MM.1S (cell line): ENCODE measurements around the gene SALL4.

Source experiments
- DNase-seq: peaks from one replicate; pipeline ENCODE4 v3.0.0-alpha.2; 2015
- H2AFZ ChIP-seq: fragments of 300-600 bp; sonication (generic); 2 replicates; pipeline ENCODE4 v1.6.0; 2016; ENCODE audit warnings: antibody characterized with exemption, low read length
- H3F3A ChIP-seq: fragments of 300-600 bp; sonication (generic); 2 replicates; pipeline ENCODE4 v1.6.1; 2016; ENCODE audit warnings: mild to moderate bottlenecking, antibody characterized with exemption, low read length, moderate library complexity, mixed read lengths; ENCODE audit not compliant: insufficient read depth
- H3K27ac ChIP-seq: fragments of 300-600 bp; sonication (generic); 2 replicates; pipeline ENCODE4 v1.5.1; 2016; ENCODE audit warnings: mild to moderate bottlenecking, low read length
- H3K27me3 ChIP-seq: fragments of 300-600 bp; sonication (generic); replicated peaks from 2 replicates; pipeline ENCODE4 v1.6.0; 2016; ENCODE audit warnings: low read length; ENCODE audit not compliant: insufficient read depth
- H3K36me3 ChIP-seq: fragments of 300-600 bp; sonication (generic); replicated peaks from 2 replicates; pipeline ENCODE4 v1.6.1; 2016; ENCODE audit warnings: mild to moderate bottlenecking, low read length, mixed read lengths; ENCODE audit not compliant: insufficient read depth
- H3K4me1 ChIP-seq: fragments of 300-600 bp; sonication (generic); 2 replicates; pipeline ENCODE4 v1.6.1; 2016; ENCODE audit warnings: low read length, mixed read lengths
- H3K4me2 ChIP-seq: fragments of 300-600 bp; sonication (generic); 2 replicates; pipeline ENCODE4 v1.6.0; 2016; ENCODE audit warnings: low read depth, low read length
- H3K4me3 ChIP-seq: fragments of 300-600 bp; sonication (generic); 2 replicates; pipeline ENCODE4 v1.5.1; 2016; ENCODE audit warnings: low read length, mixed read lengths
- H3K79me2 ChIP-seq: fragments of 300-600 bp; sonication (generic); 2 replicates; pipeline ENCODE4 v1.6.1; 2016; ENCODE audit warnings: mixed run types, low read length, mixed read lengths
- H3K9ac ChIP-seq: fragments of 300-600 bp; sonication (generic); 2 replicates; pipeline ENCODE4 v1.6.1; 2016; ENCODE audit warnings: low read length, mixed read lengths
- H3K9me2 ChIP-seq: fragments of 300-600 bp; sonication (generic); replicated peaks from 2 replicates; pipeline ENCODE4 v1.6.1; 2016; ENCODE audit warnings: mild to moderate bottlenecking, low read length, mixed read lengths; ENCODE audit not compliant: insufficient read depth
- H3K9me3 ChIP-seq: fragments of 300-600 bp; sonication (generic); replicated peaks from 2 replicates; pipeline ENCODE4 v1.6.1; 2016; ENCODE audit warnings: mild to moderate bottlenecking, low read length, mixed read lengths; ENCODE audit not compliant: insufficient read depth
- H4K20me1 ChIP-seq: fragments of 300-600 bp; sonication (generic); 2 replicates; pipeline ENCODE4 v1.6.1; 2016; ENCODE audit warnings: mild to moderate bottlenecking, low read length, moderate library complexity, mixed read lengths; ENCODE audit not compliant: insufficient read depth
- CTCF ChIP-seq: fragments of 300-600 bp; sonication (generic); IDR thresholded peaks from 2 replicates; pipeline ENCODE4 v1.5.1; 2016; ENCODE audit warnings: antibody characterized with exemption, low read length, mixed read lengths
- EZH2 ChIP-seq: fragments of 300-600 bp; sonication (generic); optimal IDR thresholded peaks from 2 replicates; pipeline ENCODE3; 2017; ENCODE audit warnings: low read depth, mild to moderate bottlenecking, antibody characterized with exemption, low read length, mixed read lengths
- EZH2phosphoT487 ChIP-seq: fragments of 300-600 bp; sonication (generic); IDR thresholded peaks from 2 replicates; pipeline ENCODE4 v1.6.1; 2018; ENCODE audit warnings: antibody characterized with exemption, low read length

SALL4 gene

GRCh38 chr20:51736947-51737346 lies 65.4 kb downstream of the SALL4 start:
- DNase-seq, result no peak
- Histone ChIP-seq H3K9me3 (no peaks in the 10 kb centered on the region), H3K4me2 (no peak overlapping the region), H3K27me3 (no peaks in the 10 kb centered on the region), H4K20me1 (no peaks in the 10 kb centered on the region), H3K79me2 (no peaks in the 10 kb centered on the region), H3K9ac (no peak overlapping the region), H3K36me3 (no peaks in the 10 kb centered on the region), H3K9me2 (no peaks in the 10 kb centered on the region), H3K4me1 (no peaks in the 10 kb centered on the region), H3K4me3 (no peak overlapping the region), H2AFZ (no peak overlapping the region), H3F3A (no peaks in the 10 kb centered on the region), H3K27ac (no peak overlapping the region)
- no peak for TF ChIP-seq EZH2
- no peak for TF ChIP-seq CTCF
- no peak for TF ChIP-seq EZH2phosphoT487

GRCh38 chr20:51735728-51736600 lies 66.4 kb downstream of the SALL4 start:
- Histone ChIP-seq H3K4me1 (no peaks in the 10 kb centered on the region), H3K79me2 (no peaks in the 10 kb centered on the region), H3K27ac (no peak overlapping the region), H3K27me3 (no peaks in the 10 kb centered on the region), H3F3A (no peaks in the 10 kb centered on the region), H3K9me3 (no peaks in the 10 kb centered on the region), H3K9ac (no peak overlapping the region), H3K36me3 (no peaks in the 10 kb centered on the region), H3K4me3 (no peak overlapping the region), H3K9me2 (no peaks in the 10 kb centered on the region), H2AFZ (no peak overlapping the region), H4K20me1 (no peaks in the 10 kb centered on the region), H3K4me2 (no peak overlapping the region)
- no peak for DNase-seq
- TF ChIP-seq EZH2, result no peak
- no peak for TF ChIP-seq CTCF
- TF ChIP-seq EZH2phosphoT487, result no peak

- H3K9ac ChIP-seq, result no peak overlapping the region
- no peak for DNase-seq
- no peaks in the 10 kb centered on the region for H3K79me2 ChIP-seq
- H3K36me3 ChIP-seq, result no peaks in the 10 kb centered on the region
- no peak for TF ChIP-seq EZH2
- TF ChIP-seq CTCF, result no peak
- TF ChIP-seq EZH2phosphoT487, result no peak
- H3K27ac ChIP-seq, result no peak overlapping the region
- no peak overlapping the region for H3K4me2 ChIP-seq
- H3K27me3 ChIP-seq, result no peaks in the 10 kb centered on the region
- no peaks in the 10 kb centered on the region for H3K4me1 ChIP-seq
- no peaks in the 10 kb centered on the region for H3K9me3 ChIP-seq
- H4K20me1 ChIP-seq, result no peaks in the 10 kb centered on the region
- no peaks in the 10 kb centered on the region for H3F3A ChIP-seq
- no peak overlapping the region for H3K4me3 ChIP-seq
- H3K9me2 ChIP-seq, result no peaks in the 10 kb centered on the region
- H2AFZ ChIP-seq, result no peak overlapping the region
Measured at GRCh38 chr20:51734876-51735720, 67.2 kb downstream of the SALL4 start.
